ENCODE measurements around the gene JDP2.

DNA sequence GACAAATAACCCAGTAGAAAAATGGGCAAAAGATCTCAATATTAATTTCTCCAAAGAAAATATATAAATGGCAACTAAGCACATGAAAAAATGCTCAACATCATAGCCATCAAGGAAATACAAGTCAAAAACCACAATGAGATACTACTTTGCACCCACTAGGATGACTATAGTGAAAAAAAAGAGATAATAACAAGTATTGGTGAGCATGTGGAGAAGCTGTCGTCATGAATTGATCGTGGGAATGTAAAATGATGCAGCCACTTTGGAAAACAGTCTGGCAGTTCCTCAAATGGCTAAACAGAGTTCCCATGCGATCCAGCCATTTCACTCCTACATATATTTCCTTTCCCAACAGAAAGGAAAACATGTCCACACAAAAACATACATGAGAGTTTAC is 18.1 kb downstream of the JDP2 start:
- TF ChIP-seq CTCF (IDR thresholded peaks at IDR 0.05) (no peak), POLR2A (IDR thresholded peaks at IDR 0.05) (no peak)
